Right forelimb (tissue), 1 donor: ENCODE data around the gene CCDC182.

ENCODE experiments used
- DNase-seq: peaks from one replicate; pipeline ENCODE4 v3.0.0-alpha.2; 2018

Gene CCDC182

DNA sequence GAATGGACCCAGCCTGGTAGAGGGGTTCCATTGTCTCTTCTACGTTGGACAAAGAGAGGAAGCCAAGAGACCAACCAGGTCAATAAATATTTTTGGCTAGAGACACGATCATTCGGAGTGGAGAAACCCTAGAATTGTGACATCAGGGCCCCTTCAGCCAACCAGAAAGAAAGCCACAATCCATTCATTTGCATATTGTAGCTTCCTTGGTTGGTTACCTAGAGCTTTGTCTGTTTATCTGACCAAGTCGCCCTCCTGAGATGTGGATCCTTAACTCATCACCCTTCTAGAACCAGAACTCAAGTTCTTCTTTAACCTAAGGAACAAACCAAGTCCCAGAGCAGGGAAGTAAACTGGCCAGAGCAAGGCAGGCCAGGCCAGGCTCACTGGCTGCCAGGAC, at the start of gene CCDC182:
TSS of gene CCDC182 (minus strand) at position 58 of the 400 bp plus-strand sequence. CDS start at position 31, 27 bp downstream.
- DNase-seq: no peak

DNA sequence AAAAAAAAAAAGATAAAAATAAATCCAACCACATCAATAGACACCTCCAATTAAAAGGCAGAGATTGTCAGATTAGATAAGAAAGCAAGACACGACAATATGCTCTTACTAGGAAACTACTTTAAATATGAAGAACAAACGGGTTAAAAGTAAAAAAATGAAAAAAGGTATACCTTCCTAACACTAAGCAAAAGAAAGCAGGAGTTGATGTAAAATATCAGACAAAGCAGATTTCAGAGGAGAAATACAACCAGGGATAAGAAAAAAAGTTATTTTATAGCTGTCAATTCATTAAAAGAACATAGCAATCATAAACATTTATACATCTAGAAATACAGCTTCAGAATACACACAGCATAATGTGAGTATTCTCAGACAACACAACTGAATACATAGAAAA, 49.7 kb upstream of the CCDC182 start:
- DNase-seq: no peak

DNA sequence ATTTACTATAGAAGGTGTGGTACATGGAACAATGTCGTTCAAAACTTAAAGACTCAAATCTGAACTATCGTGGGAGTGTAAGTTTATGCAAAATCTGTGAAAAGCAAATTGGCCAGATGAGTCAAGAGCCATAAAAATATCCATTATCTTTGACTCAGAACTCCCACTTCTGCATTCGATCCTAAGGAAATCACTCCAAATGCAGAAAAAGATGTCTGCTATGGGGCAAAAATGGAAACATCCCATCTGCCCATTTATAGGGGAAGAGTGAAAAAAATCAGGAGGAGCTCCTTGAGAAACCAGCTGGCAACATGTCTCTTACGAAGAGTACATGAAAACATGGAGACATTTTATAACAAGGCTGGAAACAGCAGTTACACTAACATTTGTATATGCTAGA, 43.6 kb upstream of the CCDC182 start:
- no peak for DNase-seq

DNA sequence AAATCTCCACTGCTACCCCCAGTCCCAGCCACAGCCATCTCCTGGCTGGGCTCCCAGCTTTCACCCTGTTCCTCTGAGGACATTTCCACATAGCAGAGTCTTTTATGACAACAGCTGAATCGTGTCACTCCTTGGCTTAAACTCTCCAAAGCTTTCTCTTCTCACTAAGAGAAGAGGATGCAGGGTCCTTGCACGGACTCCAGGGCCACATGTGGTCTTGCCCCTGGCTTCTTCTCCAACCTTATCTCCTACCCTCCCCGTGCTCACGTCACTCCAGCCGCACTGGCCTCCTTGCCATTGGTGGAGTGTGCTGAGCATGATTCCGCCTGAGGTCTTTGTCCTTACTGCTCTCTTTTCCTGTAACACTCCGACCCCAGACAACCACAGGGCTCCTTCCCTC, 39.9 kb upstream of the CCDC182 start:
- no peak for DNase-seq

DNA sequence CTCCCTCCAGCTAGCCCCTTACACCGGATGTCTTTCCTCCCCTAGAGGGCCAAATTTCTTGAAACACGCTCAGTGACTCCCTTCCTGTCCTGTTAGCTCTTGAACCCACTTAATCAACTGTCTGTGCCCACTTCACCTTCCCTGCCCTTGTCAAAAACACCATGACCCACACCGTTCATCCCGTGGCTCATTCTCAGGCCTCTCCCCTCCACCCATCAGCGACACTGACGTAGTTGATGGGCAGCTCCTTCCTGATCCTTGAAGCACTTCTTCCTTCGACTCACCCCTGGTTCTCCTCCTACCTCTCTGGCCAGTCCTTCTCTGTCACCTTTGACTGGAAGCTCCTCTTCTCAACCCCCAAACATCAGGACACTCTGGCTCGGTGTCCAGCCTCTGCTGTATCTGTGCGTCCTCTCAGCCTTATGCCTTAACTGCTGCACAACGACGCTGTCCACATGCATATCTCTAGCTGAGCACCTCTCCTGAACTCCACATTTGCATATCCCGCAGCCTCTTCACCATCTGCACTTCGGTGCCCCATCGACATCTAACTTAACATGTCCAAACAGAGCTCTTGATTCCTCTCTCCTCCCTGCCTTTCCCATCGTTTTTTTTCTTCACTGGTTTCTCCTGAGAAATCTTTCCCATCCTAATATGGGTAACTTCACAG, 39.3 kb upstream of the CCDC182 start:
- no peak for DNase-seq

DNA sequence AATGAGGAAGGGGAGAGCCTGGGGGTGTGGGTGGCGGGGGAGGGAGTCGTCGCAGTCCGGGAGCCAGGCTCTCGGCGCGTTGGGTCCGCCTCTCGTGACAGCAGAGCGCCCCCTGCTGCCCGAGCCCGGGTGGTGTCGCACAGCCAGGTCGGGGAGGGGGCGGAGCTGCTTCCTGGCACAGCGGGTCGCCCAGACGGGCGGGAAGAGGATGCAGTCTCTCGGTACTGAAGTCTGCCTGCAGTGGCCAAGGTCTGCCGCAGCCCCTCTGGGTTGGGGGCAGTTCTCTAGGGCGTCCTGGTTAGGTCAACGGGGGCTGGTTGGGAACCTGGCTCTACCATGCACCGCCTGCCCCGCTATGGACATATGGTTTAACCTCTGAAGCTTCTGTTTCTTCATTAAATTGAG, 38.2 kb upstream of the CCDC182 start:
- DNase-seq: peak; percentile 81

DNA sequence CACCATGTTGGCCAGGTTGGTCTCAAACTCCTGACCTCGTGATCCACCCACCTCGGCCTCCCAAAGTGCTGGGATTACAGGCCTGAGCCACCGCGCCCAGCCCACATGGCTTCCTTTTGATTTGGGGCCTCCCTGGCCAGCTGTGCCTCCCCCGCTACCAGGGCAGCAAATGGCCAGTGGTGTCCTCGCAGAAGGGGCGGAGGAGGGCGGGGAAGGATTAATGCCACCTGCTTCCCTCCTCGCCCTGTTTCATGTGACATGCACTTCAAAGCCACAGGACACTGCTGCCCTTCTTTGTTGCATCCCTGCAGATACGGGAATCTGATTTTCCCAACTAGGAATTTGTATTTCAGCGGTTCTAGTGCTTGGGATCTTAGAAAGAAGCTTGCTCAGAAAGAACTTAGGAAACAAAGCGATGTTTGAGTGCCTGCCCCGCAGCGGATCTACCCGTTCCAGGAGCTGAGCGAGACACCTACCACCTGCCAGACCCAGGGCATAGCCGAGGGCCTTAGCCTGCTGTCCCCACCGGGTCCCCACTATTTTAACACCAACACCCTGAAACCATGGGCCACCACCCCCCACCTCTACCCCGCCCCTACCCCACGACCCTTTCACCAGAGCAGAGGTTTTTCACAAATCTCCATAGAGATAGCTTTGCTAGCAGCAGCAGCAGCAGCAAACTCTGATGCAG, 37.7 kb upstream of the CCDC182 start:
- no peak for DNase-seq

DNA sequence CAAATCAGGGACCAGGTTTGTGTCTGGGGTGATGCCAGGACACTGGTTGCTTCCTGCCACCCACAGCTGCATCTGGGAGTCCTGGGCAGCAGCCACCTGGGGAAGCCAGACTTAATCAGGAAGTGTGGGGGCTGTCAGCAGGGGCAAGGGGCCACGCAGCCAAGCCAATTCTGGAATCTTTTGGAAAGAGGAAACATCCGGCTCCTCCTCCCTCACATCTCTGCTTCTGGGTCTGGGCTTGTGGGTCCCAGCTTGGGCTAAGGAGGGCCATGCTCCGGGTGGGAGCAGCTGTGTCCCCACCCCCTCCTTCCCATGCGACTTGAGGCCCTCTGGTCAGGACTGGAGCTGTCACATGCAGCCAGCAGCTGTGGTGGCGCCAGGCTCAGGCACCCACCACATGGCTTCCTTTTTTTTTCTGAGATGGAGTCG, 37.0 kb upstream of the CCDC182 start:
- DNase-seq: no peak

DNA sequence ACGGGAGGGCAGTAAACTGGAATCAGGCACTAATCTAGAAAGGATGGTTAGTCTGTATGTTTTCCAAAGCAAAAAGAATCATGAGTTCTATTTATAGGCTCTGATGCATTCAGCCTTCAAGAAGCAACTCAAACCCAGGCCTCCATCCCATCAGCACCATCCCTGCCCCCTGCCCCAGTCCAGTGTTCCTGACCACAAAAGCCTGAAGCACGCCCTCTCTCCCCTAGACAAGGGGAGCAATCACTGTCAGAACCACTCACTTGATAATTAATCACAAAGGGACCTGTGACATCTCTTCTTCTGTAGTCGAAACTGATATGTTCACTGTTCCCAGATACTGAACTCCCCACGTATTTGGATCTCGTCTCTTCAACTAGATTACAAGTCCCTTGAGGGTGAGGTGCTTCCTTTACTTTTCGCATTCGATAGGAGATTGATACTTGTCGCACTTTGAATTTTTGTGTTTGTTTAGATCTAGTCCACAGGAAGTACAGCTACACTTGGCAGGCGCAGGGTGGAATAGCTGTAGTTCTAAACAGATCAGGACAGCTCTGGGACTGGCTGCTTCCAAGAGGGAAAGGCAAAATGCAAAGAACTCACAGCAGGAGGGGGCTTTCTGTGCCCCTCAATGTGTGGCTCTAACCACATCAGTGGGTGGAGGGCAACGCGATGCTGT, 36.4 kb upstream of the CCDC182 start:
- DNase-seq: no peak

DNA sequence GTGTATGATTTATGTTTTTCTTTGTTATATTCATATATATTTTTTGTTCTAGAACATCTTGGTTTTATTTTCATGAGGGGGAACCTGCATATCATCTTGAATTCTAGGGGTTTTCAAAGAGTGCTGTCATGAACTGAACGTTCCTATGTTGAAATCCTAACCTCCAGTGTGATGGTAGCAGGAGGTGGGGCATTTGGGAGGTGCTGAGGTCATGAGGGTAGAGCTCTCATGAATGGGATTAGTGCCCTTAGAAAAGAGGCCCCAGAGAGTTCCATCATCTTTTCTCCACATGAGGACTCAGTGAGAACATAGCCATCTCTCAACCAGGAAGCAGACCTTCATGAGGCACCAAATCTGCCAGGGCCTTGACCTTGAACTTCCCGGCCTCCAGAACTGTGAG, 34.6 kb upstream of the CCDC182 start:
- DNase-seq: no peak

DNA sequence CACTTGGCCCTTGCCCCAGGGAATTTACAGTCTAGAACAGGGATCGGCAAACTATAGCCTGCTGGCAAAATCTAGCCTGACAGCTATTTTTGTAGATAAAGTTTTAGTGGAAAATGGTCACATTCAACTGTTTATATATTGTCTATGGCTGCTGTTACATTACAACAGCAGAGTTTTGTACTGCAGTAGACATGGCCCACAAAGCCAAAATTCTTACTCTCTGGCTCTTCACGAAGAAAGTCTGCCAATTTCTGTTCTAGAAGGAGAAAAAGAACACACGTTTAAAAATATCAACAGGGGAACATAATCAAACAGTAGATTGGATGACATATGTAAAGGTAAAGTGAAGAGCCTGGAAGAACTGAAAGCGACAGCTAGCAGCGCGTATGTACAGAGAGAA, 33.2 kb upstream of the CCDC182 start:
- DNase-seq: no peak

DNA sequence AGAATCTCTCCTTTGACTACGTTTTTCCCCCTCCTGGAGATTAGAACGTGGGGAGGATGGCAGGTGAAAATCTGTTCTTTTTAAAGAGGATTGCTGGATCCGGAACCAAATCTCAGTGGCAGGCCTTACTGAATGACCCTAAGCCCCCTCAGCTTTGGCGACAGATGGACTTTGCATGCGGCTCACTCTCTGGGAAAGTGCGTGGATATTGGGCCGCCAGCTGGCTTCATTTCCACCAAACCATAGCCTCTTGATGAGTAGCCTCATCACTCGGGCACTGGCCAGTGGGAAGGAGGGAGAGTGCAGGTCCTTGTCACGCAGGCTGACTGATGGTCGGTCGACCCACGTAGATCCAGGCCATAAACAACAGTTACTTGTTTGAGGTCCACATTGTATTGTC, 31.3 kb upstream of the CCDC182 start:
- DNase-seq: no peak

DNA sequence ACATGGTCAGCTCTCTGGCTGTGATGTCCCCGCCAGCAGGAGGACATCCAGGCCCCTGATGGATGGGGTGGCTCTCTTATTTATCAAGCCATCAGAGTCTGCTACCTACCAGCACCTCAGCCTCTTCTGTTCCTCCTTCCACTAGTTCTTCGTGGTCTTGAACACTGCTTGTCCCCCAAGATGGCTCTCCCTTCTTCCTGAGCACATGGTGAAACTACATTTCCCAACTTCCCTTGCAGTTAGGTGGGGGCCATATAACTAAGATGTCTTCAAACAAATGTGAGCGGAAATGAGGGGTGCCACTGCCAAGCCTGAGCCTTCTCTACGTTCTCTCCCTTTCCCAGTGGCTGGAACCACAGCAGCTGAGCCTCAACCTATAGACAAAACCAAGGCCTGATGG, 29.8 kb upstream of the CCDC182 start:
- no peak for DNase-seq

DNA sequence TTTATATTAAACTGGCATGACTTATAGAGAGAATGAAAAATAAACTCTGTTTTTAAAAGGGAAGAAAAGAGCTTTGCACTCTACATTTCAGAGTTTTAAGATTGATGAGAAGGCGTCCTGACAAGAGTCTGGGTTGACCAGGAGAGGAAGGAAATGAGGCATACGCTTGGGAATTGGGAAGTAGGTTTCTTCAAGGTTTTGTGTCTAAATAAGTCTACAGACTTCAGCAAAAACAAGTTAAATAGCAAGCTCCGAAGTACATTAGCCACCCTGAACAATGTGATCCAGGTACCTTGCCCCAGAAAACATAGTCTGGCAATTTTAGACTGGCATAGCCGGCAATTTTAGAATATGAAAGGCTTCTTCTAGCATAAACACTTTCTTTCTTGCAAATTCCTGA, 28.5 kb upstream of the CCDC182 start:
- DNase-seq: no peak

DNA sequence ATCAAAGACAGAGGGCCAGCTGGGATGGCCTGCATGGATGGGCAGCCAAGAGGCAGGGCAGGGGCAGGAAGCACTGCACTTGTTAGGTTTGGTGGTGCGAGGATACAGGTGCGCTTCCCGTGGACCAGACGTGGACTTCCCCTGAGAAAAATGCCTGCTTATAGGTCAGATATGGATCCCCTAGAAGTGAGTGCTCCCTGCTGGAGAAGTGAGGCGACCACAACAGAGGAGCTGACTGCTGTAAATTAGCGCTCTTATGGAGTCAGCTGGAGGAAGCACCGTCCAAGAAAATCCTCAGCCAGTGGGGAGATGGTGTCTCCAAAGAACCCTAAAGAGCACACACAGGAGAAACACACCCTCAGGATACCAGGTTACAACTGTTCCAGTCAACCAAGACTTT, 27.7 kb upstream of the CCDC182 start:
- DNase-seq: no peak

DNA sequence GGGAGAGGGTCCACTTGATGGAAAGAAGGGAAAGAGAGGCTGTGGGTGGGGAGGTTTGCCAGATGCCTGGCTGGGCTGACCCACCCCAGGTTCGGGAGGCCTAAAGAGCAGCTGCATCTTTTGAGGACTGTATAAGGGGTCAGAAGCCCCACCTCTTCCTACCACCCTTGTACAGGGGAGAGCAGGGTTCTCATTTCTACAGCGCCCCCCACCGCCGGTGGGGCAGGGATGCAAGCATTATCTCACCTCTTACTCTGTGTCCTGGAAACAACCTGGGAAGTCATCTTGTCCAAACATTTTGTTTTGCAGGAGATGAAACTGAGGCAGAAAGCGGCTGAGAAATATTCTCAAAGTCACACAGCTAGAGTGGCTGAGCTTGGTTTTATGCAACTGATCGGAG, 22.5 kb upstream of the CCDC182 start:
- DNase-seq: no peak

DNA sequence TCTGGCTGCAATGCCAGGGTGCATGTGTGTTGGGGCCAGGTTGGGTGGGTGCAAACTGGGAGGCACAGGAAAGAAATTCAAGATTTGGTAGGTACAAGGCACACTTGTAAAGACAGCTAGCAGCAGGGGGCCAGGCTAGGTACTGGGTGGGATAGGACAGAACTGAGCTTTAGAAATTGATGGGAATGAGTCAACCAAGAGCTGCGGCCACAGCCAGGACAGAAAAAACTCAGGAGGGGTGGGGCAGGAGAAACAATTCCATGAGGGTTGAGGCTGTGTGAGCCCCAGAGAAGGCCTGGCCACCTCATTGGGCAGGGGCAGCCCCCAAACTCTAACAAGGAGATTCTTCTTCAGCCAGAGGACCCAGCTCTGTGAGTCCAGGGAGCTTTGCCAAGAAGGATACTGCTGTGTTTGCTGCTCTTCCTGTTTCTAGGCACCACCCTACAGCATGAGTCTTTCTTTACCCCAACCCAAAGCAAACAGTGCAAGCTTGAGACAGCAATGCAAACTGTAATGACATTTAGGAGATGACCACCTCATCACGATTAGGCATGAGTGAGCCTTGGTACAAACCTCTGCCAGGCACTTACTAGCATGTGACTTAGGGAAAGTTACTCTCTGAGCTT, 21.3 kb upstream of the CCDC182 start:
- DNase-seq: no peak

DNA sequence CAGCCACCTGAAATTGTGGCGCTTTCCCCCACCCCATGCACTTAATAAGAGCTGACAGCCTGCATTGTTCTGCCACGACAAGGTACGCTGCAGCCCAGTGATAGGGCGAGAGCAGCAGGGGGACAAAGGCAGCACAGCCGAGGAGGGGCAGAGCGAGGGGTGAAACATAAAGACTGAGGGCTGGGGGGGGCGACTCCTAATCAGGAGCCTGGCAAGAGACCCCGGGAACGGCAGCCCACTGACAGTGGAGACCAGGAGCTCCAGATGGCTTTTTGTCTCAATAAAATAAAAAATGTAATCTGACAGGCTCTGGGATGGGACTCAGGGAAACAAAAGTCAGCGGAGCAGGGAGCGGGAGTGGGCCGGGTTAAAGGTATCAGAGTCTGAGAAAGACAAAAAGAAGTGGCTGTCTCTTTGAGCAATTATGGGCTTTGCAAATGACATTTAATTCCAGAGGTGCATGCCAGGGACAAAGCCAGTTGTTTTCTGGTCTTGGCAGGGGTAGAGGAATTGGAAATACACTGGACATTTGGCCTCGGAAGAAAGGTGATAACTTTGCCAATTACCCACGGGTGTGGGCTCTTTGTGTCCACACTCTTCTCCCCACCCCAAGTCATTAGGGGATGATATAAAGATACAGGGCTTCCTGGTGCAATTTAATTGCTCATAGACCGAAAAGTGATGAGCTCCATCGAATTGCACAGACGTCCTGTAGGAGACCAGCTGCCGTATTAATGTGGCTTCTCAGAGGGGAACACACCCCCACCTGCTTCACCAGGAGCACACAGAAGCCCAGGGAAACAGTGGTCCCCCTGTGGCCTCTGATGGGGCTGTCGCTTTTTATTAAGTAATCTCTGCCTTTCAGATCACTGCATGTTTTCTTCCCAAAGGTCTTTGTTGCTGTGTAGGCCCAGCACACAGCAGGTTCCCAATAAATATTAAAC, 17.6 kb upstream of the CCDC182 start:
- DNase-seq: no peak

DNA sequence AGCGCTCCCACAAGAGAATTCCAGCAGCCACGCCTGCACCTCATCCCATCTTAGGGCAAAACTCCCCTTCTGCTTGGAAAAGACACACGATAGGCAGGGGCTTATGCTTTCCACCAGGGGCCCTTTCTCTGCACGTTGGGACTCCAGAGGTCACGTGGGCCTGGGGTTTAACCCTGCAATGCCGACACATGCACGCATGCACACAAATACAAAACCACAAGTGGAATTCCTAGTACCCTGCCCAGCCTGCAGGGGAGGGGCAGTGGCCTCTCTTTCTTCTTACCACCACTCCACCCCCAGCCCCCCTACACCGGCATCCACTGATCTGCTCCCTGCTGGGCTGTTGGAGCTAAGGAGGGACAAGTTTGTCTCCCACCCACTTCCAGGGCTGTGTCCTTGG, 16.8 kb upstream of the CCDC182 start:
- no peak for DNase-seq

DNA sequence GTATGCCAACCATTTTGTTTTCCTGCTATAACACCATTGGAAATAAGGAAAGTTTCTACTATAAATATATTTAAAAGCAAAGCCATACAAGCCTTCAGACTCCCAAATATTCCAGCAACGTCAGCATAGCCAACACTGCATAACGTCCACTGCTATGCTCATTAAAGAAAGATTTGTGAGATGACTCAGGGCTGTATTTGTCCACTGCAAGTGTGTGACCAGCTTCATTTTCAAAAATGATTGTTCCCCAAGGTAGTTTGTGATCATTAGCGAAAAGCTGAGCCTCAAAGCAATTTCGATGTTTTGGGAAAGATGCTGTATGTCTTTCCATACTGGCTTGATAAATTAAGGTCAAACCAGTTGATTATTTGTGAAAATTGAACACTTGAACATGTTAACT, 14.9 kb upstream of the CCDC182 start:
- no peak for DNase-seq

DNA sequence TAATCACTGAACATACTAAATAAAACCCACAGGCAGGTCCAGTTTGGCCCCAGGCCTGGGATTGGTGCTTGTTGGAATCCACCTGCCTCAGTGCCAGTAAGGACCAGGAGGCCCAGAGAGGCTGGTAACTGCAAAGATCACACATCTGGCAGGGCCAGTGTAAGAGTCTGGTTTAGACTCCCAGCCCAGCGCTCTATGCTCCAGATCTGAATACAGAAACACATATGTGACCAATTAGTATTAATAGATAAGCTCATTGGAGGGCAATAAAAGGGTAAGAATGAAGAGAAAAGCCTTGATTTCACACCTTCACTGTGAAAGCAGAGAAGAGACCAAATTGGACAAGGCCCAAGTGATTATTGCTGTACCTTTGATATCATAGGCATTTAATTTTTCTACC, 13.6 kb upstream of the CCDC182 start:
- DNase-seq: no peak

DNA sequence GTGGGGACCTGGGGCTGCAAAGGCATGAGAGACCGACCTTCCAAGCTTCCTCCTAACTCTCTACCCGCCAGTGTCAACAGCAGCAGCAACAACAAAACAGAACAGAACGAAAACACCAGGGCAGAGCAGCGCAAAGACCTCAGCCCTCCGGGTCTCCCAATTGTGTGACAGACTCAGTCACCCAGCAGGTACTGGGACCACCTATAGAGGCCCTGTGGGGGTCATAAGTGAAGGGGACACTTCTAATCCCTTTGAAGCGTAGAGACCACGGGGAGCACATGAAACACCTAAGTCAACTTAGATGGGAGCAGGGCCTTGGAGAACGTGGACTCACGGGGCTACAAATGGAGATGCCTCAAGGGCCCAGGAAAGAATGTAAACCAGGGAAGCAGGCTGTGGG, 12.6 kb upstream of the CCDC182 start:
- DNase-seq: no peak

DNA sequence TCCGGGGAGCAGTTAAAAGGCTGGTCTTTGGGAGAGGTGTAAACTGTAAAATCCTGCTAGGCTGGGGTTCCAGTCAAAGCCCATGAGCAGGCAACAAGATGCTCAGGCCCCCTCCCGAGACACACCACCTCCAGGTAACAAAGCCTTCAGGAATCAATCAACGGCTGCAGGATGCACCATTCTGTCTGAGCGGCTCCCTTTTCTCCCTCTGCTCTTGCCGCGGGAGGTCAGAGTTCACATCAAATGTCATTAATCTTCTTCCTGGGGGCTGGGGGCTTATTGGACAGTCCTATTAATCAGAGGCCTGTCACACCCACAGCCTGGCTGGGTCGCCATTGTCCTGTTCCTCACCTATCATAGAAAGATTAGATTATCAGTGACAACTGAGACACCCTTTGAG, 11.9 kb upstream of the CCDC182 start:
- no peak for DNase-seq
